B cell (primary cell): ENCODE measurements around the gene RNU11. TPM values are rescaled to one million over a fixed set of nuclear protein-coding genes. Genes with fewer than 3 reads are reported as not detected.

Experiments
- ATAC-seq: fragments of 200-7000 bp; cut with Tn5 transposase; one replicate; pipeline ENCODE4 v1.10.0; 2021; ENCODE audit warnings: low read depth, mild to moderate bottlenecking, moderate number of reproducible peaks, moderate library complexity
- CTCF ChIA-PET: fragments of 350-600 bp; sonication (Branson Sonifier 250); formaldehyde crosslinking; loops from one replicate; lab custom pipeline; 2021; ENCODE audit warnings: antibody characterized with exemption, inconsistent platforms; lab: Charles Lee
- POLR2A ChIA-PET: fragments of 350-600 bp; sonication (Branson Sonifier 250); formaldehyde crosslinking; loops from one replicate; lab custom pipeline; 2021; ENCODE audit warnings: antibody characterized with exemption; lab: Charles Lee
- DNase-seq: peaks from one replicate; pipeline ENCODE4 v3.0.0; 2013
- H2AFZ ChIP-seq: 2 replicates; pipeline ENCODE4 v1.6.1; 2012; ENCODE audit warnings: mild to moderate bottlenecking, low read depth, low read length; ENCODE audit not compliant: insufficient read depth, poor library complexity, severe bottlenecking
- H3K27ac ChIP-seq, 2 donors: 1 replicate in 1 of 2; 2 replicates in 1 of 2; pipeline ENCODE4 v1.5.1; 2012 to 2013; ENCODE audit warnings: low read length in 2 of 2, mild to moderate bottlenecking in 2 of 2, moderate library complexity in 1 of 2
- H3K27me3 ChIP-seq, 4 experiments: fragments of 200-600 bp in 1 of 4; sonication (generic) in 1 of 4; replicated peaks in 1 of 4; 1 replicate in 2 of 4; 2 replicates in 2 of 4; pipeline versions ENCODE4 v1.6.1 to v1.7.0; 2013 to 2016; ENCODE audit warnings: low read length in 3 of 4, mild to moderate bottlenecking in 2 of 4, mixed read lengths in 1 of 4, moderate library complexity in 1 of 4; ENCODE audit not compliant: insufficient read depth in 4 of 4, control insufficient read depth in 3 of 4; ENCODE audit errors: control extremely low read depth in 1 of 4
- H3K36me3 ChIP-seq, 2 experiments: replicated peaks in 1 of 2; 1 replicate in 1 of 2; 2 replicates in 1 of 2; pipeline versions ENCODE4 v1.6.1 to v1.7.1; 2013; ENCODE audit warnings: low read length in 1 of 2; ENCODE audit not compliant: insufficient read depth in 2 of 2, control insufficient read depth in 1 of 2; ENCODE audit errors: control extremely low read depth in 1 of 2, extremely low read depth in 1 of 2
- H3K4me1 ChIP-seq, 2 donors: fragments of 200-600 bp in 1 of 2; sonication (generic) in 1 of 2; 1 replicate in 1 of 2; 2 replicates in 1 of 2; pipeline versions ENCODE4 v1.5.1 to v1.6.1; 2013 to 2017; ENCODE audit warnings: low read length in 2 of 2; ENCODE audit not compliant: control insufficient read depth in 2 of 2, insufficient read depth in 2 of 2
- H3K4me2 ChIP-seq: replicated peaks from 2 replicates; pipeline ENCODE3; 2012; ENCODE audit warnings: mild to moderate bottlenecking, low read depth, low read length; ENCODE audit not compliant: poor library complexity, severe bottlenecking
- H3K4me3 ChIP-seq, 5 experiments: fragments of 200-600 bp in 1 of 5; sonication (generic) in 1 of 5; 1 replicate in 3 of 5; 2 replicates in 2 of 5; pipeline versions ENCODE4 v1.5.1 to v1.7.0; 2011 to 2016; ENCODE audit warnings: low read length in 4 of 5, mild to moderate bottlenecking in 4 of 5, low read depth in 2 of 5, control low read depth in 1 of 5, moderate library complexity in 1 of 5; ENCODE audit not compliant: insufficient read depth in 1 of 5; ENCODE audit errors: control extremely low read depth in 1 of 5, extremely low read depth in 1 of 5
- H3K79me2 ChIP-seq: fragments of 200-600 bp; sonication (generic); one replicate; pipeline ENCODE4 v1.6.0; 2016; ENCODE audit warnings: low read length; ENCODE audit not compliant: control insufficient read depth, insufficient read depth
- H3K9ac ChIP-seq: fragments of 200-600 bp; sonication (generic); 2 replicates; pipeline ENCODE4 v1.6.1; 2017; ENCODE audit warnings: mild to moderate bottlenecking, low read length, moderate library complexity
- H3K9me3 ChIP-seq, 3 donors: one replicate each; pipeline versions ENCODE4 v1.6.1 to v1.7.1; 2013; ENCODE audit warnings: low read length in 2 of 3; ENCODE audit not compliant: control insufficient read depth in 2 of 3, insufficient read depth in 1 of 3; ENCODE audit errors: control extremely low read depth in 1 of 3
- H4K20me1 ChIP-seq: 2 replicates; pipeline ENCODE4 v1.6.0; 2012; ENCODE audit warnings: mild to moderate bottlenecking, low read length; ENCODE audit not compliant: insufficient read depth, control insufficient read depth, poor library complexity, severe bottlenecking
- H3K27ac Mint-ChIP-seq: one replicate; pipeline ENCODE4 v1.8.0; 2021; ENCODE audit warnings: mixed read lengths
- H3K27me3 Mint-ChIP-seq: one replicate; pipeline ENCODE4 v1.8.0; 2021; ENCODE audit warnings: mixed read lengths
- H3K4me1 Mint-ChIP-seq: one replicate; pipeline ENCODE4 v1.8.0; 2021; ENCODE audit warnings: mixed read lengths
- H3K4me3 Mint-ChIP-seq: one replicate; pipeline ENCODE4 v1.8.0; 2021; ENCODE audit warnings: mixed read lengths
- H3K9me3 Mint-ChIP-seq: one replicate; pipeline ENCODE4 v1.8.0; 2022; ENCODE audit warnings: mixed read lengths; ENCODE audit not compliant: insufficient read depth
- EZH2 ChIP-seq: IDR thresholded peaks from 2 replicates; pipeline ENCODE4 v1.6.1; 2012; ENCODE audit warnings: borderline replicate concordance, low read depth, mild to moderate bottlenecking, moderate library complexity, low read length; ENCODE audit not compliant: insufficient read depth, poor library complexity, severe bottlenecking
- WGBS: methylation state at CpG from one replicate; pipeline ENCODE4 v1.1.5; 2013; ENCODE audit warnings: missing lambda C conversion rate; ENCODE audit not compliant: insufficient coverage; 5-methylcytosine and 5-hydroxymethylcytosine counted together
- intact Hi-C: fragments of 100-400 bp; cut with micrococcal nuclease; formaldehyde crosslinking; loops from one replicate; pipeline ENCODE4 v1.10.0; 2022
- polyA plus RNA-seq: library from polyadenylated mRNA; depleted of rRNA; stranded (reverse); fragments of >200 nt; gene quantifications from 2 replicates; pipeline ENCODE4 v1.2.3, GENCODE V29; 2012
- total RNA-seq, 2 donors: library from RNA; stranded (reverse); fragments of 120-200 nt in 1 of 2; gene quantifications; 1 replicate in 1 of 2; 2 replicates in 1 of 2; pipeline versions ENCODE4 v1.2.3 to v1.2.4, GENCODE V29; 2013 to 2022
- TF ChIP-seq, protein P1 (sequence below): fragments of 200-600 bp; IDR thresholded peaks from one replicate; pipeline ENCODE4 v1.8.0; 2022; ENCODE audit warnings: antibody characterized with exemption, mild to moderate bottlenecking

RNU11 gene
- total and polyA plus RNA-seq, 2 donors (not counting 1 experiment from before 2014, with no cell fraction given), result not detected

DNA sequence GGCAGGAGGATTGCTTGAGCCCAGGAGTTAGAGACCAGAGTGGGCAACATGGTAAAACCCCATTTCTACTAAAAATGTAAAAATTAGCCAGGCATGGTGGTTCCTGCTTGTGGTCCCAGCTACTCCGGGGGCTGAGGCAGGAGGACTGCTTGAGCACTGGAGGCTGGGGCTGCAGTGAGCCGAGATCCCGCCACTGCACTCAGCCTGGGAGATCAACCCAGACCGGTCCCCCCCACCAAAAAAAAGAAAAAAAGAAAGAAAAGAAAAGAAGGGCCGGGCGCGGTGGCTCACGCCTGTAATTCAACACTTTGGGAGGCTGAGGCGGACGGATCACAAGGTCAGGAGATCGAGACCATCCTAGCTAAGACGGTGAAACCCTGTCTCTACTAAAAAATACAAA, 18.4 kb downstream of the RNU11 start:
- Histone ChIP-seq H3K9ac (no peak overlapping the region), H3K9me3 (no peaks in the 10 kb centered on the region), H3K27me3 (no peaks in the 10 kb centered on the region), H3K36me3 (no peaks in the 10 kb centered on the region), H3K4me2 (no peak overlapping the region), H4K20me1 (no peaks in the 10 kb centered on the region), H3K4me3 (no peak overlapping the region), H3K27ac (no peak overlapping the region), H3K79me2 (peaks cover 16% of the 10 kb centered on the region), H2AFZ (no peak overlapping the region), H3K4me1 (peaks cover 5 to 24% of the 10 kb centered on the region in 2 donors)
- peaks cover 17% of the 10 kb centered on the region for H3K4me1 Mint-ChIP-seq
- CTCF ChIA-PET, result no interaction called here
- no peaks in the 10 kb centered on the region for H3K9me3 Mint-ChIP-seq
- no peak for TF ChIP-seq EZH2
- TF ChIP-seq, protein P1, sequence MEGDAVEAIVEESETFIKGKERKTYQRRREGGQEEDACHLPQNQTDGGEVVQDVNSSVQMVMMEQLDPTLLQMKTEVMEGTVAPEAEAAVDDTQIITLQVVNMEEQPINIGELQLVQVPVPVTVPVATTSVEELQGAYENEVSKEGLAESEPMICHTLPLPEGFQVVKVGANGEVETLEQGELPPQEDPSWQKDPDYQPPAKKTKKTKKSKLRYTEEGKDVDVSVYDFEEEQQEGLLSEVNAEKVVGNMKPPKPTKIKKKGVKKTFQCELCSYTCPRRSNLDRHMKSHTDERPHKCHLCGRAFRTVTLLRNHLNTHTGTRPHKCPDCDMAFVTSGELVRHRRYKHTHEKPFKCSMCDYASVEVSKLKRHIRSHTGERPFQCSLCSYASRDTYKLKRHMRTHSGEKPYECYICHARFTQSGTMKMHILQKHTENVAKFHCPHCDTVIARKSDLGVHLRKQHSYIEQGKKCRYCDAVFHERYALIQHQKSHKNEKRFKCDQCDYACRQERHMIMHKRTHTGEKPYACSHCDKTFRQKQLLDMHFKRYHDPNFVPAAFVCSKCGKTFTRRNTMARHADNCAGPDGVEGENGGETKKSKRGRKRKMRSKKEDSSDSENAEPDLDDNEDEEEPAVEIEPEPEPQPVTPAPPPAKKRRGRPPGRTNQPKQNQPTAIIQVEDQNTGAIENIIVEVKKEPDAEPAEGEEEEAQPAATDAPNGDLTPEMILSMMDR, result no peak
- peak overlapping the region; percentile 46 for H3K27ac Mint-ChIP-seq
- intact Hi-C loops, result loop anchor here (5.0 kb wide), 1 partner anchor 420 kb away; no protein-coding TSS in a partner anchor
- no peak overlapping the region for H3K4me3 Mint-ChIP-seq
- WGBS, result no CpG with 5 or more reads among the region's 12 CpGs
- POLR2A ChIA-PET, result interaction anchor here (0.6 kb wide), 1 partner anchor 21 kb away, joined by 3 read pairs; no protein-coding TSS in a partner anchor
- ATAC-seq (no peak), DNase-seq (no peak)
- no peaks in the 10 kb centered on the region for H3K27me3 Mint-ChIP-seq

DNA sequence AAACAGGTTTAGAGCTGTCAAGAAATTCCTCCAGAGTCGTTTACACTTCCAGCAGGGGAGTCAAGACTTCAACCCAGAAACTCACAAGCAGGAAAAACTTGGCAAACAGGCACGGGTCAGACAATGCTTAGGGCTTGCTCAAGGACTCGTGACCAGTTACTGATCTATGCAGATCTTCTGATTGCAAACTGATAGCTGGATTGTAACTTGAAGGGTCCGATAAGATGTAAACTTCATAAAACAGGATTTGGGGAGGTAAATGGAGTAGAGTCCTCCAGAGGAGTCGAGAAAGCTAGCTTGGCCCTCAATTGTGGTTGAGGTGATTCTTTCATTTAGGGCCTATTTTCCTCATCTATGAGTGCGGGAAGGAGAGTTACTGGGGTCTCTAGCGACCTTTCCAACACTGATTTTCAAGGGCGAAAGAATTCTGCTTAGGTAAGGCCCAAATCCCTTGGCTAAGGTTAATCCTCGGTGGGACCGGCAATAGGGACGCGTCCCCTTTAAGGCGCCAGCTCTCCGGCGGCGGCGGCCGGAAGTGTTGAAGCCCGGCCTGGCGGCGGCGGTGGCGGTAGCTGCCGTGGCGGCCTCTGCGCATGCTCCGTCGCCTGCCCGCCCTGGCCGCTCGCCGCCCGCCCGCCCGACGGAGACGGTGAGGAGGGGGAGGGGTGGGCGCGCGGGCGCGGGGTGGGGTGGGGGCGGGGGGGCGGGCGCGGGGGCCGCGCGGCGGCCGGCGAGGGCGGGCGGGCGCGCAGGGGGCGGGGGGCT, 20.0 kb downstream of the RNU11 start, which contains the start of gene GMEB1:
TSS of gene GMEB1 (plus strand) at position 594 of the 765 bp plus-strand sequence. CDS start 14,829 bp downstream, outside the sequence.
- POLR2A ChIA-PET, result interaction anchor here (0.7 to 3.2 kb wide), 9 partner anchors 20 to 340 kb away, joined by 4 to 67 read pairs (median 6); partner anchors contain the start of genes MED18, RCC1, RNU11 and TAF12
- Mint-ChIP-seq H3K4me3 (peak within 1 kb of the TSS; percentile 94), H3K27ac (peak within 1 kb of the TSS; percentile 99), H3K9me3 (no peaks in the 10 kb centered on the region), H3K4me1 (peaks cover 19% of the 10 kb centered on the region), H3K27me3 (no peaks in the 10 kb centered on the region)
- H2AFZ ChIP-seq, result peak within 1 kb of the TSS; percentile 100
- no peaks in the 10 kb centered on the region for H4K20me1 ChIP-seq
- peak within 1 kb of the TSS; percentile 94 for H3K9ac ChIP-seq
- intact Hi-C loops, result loop anchor here (1.0 to 5.0 kb wide), 5 partner anchors 20 to 421 kb away; partner anchors contain the start of genes RNU11, TAF12, TRNAU1AP and YTHDF2
- peak within 1 kb of the TSS; percentile 95 to 98 for H3K27ac ChIP-seq
- peak; percentile 88 for DNase-seq
- H3K9me3 ChIP-seq, result no peaks in the 10 kb centered on the region
- H3K36me3 ChIP-seq, result no peaks in the 10 kb centered on the region
- CTCF ChIA-PET, result interaction anchor here (0.9 to 3.8 kb wide), 7 partner anchors 20 to 514 kb away, joined by 3 to 23 read pairs (median 7); partner anchors contain the start of genes RNU11, SRSF4, TAF12 and YTHDF2
- peaks cover 31% of the 10 kb centered on the region for H3K79me2 ChIP-seq
- peak within 1 kb of the TSS; percentile 68 to 95 (median 94) for H3K4me3 ChIP-seq
- 6% methylated on average over 24 of the region's 57 CpGs for WGBS
- TF ChIP-seq, protein P1, result no peak
- no peak for TF ChIP-seq EZH2
- H3K27me3 ChIP-seq, result no peaks in the 10 kb centered on the region
- H3K4me2 ChIP-seq, result peak within 1 kb of the TSS; percentile 96
- ATAC-seq, result peak; percentile 65
- H3K4me1 ChIP-seq, result peaks cover 5 to 24% of the 10 kb centered on the region in 2 donors
